Epithelial cell of esophagus (primary cell): ENCODE results near the gene PHKB.

Source experiments
- DNase-seq: peaks from one replicate; pipeline ENCODE4 v3.0.0; 2010; ENCODE audit warnings: low read depth
- H3K4me3 ChIP-seq: 2 replicates; pipeline ENCODE4 v1.5.1; 2011; ENCODE audit warnings: mild to moderate bottlenecking, low read length, control low read depth
- CTCF ChIP-seq: IDR thresholded peaks from 2 replicates; pipeline ENCODE4 v1.5.1; 2011; ENCODE audit warnings: low read depth, mild to moderate bottlenecking, low read length, control low read depth, inconsistent platforms; ENCODE audit not compliant: insufficient read depth; ENCODE audit errors: missing control alignments

The PHKB gene

DNA sequence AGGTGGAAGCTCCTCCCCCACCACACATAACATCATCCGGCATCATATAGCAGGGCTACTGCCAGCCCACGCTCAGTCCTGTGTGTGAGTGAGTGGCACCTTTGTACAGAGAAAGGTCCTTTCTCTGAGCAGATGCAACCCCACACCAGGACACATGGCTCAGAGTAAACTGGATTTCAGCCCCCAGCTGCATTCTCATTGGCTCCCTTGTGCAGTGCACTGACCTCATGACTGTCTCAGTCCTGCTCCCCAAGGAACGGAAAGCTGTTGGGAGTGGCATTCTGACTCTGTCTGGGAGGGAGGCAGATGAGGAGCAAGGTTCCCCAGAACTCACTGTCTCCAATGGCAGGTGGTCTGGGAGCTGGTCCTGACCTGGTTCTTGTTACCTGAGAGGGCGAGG is 244.1 kb downstream of the PHKB start:
- no peak for DNase-seq
- no peak for TF ChIP-seq CTCF
- no peak overlapping the region for H3K4me3 ChIP-seq

DNA sequence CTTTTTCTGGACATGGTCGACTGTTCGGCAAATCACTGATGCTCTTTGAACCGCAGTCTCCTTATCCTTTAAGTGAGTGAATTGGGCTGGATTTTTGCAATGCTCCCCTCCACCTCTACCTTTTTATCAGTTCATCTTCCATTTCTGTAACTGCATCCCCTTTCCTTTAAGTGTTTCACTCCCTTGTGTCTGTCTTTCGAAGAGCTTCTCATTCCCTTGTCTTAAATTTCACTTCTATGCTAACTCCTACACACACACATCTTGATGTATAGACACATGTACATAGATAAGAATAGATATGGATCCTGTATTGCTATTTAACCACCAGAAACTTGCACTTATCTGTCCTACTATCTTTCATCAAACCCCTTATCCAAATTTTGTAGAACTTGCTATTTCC is 250.7 kb downstream of the PHKB start:
- no peak for TF ChIP-seq CTCF
- H3K4me3 ChIP-seq: no peak overlapping the region
- no peak for DNase-seq

GRCh38 chr16:47712276-47713224 is 251.4 kb downstream of the PHKB start:
- no peak for DNase-seq
- H3K4me3 ChIP-seq: no peak overlapping the region
- TF ChIP-seq CTCF: no peak

- no peak overlapping the region for H3K4me3 ChIP-seq
- no peak for TF ChIP-seq CTCF
- peak; percentile 83 for DNase-seq
Measured at GRCh38 chr16:47713225-47713595, 252.1 kb downstream of the PHKB start.

DNA sequence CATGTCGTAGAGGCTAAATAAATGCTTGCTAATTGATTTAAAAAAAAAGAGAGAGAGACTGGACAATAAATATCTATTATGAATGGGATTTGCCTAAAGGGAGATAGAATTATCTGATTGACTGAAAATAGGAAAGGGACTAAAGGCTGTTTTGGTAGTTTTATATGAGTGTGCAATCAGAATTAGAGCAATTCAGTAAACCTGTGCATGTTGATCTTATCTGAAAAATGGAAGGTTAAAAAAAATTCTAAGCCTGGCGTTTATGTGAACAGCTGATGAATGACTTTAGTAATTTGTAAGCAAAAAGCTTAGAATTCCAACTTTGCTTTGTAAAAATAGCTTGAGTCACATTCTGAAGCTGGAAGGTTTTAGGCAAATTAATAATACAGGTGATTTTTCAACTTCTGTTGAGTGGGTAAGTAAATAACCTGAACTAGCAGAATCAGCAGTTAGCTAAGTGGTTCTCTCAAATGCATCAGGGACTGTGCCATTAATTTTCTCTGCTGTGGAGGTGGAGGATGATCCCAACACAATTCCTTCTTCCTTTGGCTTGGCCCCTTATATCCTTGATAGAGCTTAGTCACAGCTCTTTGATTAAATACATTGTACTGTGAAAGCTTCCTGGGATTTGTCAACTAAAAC is 254.4 kb downstream of the PHKB start:
- TF ChIP-seq CTCF: no peak
- no peak overlapping the region for H3K4me3 ChIP-seq
- DNase-seq: no peak

DNA sequence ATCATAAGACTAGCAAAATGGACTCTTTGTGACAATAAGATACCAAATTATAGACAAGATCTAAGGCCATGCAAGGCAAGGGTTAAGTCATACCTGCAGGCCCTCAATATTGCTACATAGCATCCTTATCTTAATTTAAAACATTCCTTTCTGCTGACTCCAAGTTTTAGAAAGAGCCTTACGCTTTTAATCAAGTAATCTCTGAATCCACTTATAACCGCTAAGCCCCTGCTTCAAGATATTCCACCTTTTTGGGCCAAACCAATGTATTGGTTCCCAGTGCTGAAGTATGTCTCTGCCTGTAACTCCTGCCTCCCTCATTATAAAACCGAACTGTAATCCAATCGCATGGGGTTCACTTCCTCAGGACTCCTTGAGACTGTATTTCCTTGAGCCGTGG is 255.4 kb downstream of the PHKB start:
- no peak for DNase-seq
- TF ChIP-seq CTCF: no peak
- H3K4me3 ChIP-seq: no peak overlapping the region
